ENCODE data around the gene PSMA3. TPM values are rescaled to one million over a fixed set of nuclear protein-coding genes. Genes with fewer than 3 reads are reported as not detected.
A peak's percentile ranks its signal among the peaks of the same experiment; 100 is the strongest.
"Not testable (repeated sequence)": the region's sequence is repeated elsewhere in the genome, so short reads cannot be mapped to it uniquely, and the experiment has no call there.

Gene PSMA3
- 153 and 232 TPM in 2 replicates for total RNA-seq (2014; rRNA removed; shearing (Covaris generic))

DNA sequence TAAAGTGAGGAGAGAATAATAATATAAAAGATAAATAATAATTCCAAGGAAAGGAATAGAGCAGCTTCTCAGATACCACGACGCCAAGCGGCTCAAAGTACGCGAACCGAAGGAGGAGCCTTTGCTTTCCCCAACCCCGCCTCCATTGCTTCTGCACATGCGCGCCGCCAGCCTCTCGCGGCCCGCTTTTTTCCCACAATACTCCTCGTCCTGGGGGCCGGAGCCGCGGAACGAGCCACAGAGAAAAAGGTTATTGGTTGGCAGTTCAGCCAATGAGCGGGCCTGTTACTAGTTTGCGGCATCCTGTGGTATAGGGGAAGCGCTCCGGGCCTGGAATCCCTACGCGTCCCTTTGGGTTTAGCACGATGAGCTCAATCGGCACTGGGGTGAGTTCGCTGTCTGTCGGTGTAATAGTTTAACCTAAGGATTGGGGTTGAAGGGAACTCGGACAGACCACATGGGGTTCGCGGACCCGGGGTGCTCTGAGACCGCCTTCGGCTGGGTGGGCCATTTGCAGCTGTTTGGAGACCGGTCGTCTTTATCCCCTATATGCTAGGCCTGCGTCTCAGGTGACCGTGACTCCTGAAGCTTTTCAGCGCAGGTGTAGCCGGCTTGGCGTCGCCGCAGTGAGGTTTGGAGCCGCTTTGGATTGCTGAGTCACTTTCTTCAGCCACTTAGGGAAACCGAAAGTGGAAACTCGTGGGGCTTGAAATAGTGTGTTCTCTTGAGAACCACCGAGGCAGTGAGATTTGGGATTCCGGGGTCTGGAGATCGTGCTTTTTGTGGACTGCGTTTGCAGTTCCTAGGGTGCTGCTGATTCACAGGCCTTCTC is at the start of gene PSMA3:
TSS of gene PSMA3 (plus strand) at position 288 of the 832 bp plus-strand sequence. CDS start at position 366, 78 bp downstream.
- peak; percentile 97 for DNase-seq (ENCODE audit: low read depth)

DNA sequence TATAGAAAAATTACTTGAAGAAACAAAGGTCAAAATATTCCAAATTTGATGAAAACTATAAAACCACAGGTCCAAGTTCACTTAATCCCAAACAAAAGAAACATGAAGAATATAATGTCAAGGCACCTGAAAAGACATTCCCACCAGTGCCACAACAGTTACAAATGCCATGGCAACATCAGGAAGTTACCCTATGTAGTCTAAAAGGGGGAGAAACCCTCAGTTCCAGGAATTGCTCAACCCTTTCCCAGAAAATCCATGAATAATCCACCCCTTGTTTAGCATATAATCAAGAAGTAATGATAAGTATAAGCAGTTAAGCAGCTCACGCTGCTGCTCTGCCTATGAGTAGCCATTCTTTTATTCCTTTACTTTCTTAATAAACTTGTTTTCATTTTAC is 48.4 kb upstream of the PSMA3 start:
- DNase-seq (ENCODE audit: low read depth) = no peak

DNA sequence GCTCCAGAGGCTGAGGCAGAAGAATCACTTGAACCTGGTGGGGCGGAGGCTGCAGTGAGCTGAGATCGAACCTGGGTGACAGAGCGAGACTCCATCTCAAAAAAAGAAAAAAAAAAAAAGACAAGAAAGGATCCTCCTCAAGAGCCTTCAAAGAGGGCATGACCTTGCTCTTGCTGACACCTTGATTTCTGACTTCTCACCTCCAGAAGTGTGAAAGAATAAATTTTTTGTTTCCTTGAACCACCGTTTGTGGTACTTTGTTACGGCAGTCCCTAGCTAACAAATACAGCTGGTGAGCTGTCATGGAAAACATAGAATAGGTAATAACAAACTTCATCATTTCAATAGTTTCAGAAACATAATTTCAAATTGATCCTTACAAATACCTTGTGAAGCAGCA is 46.6 kb upstream of the PSMA3 start:
- DNase-seq (ENCODE audit: low read depth) = no peak

DNA sequence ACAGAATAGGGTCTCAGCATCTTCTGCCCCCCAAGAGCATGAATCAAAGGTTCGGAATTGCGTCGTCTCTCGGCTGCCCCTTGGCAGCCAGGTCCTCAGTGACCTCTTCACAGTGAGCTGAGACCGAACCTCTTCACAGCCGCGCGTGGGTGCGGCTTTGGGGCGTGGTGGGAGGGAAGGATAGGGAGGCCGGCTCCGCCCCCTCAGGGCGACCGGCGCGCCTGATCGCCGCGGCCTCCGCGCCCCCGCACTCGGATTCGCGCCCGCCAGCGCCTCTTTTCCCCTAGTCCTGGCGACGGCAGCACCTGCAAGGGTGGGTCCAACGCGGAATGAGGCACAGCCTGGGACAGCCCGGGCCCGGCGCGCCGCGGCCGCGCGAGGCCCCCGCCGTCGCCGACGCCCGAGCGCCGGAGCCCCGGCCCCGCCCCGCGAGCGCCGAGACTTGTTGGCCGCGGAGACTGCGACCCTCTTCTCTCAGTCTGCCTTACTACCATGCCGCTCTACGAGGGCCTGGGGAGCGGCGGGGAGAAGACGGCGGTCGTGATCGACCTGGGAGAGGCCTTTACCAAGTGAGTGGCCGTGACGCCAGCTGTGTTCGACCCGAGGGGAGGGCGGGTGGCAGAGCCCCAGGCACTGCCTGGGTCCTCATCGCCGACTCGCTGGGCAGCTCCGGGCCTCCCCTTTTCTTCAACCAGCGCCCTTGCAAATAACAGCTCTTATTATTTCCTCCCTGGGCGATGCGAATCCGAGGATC is 44.7 kb upstream of the PSMA3 start, which contains the start of gene ACTR10:
TSS of gene ACTR10 (plus strand) at position 424 of the 754 bp plus-strand sequence. CDS start at position 493, 69 bp downstream.
- DNase-seq (ENCODE audit: low read depth) = peak; percentile 80

DNA sequence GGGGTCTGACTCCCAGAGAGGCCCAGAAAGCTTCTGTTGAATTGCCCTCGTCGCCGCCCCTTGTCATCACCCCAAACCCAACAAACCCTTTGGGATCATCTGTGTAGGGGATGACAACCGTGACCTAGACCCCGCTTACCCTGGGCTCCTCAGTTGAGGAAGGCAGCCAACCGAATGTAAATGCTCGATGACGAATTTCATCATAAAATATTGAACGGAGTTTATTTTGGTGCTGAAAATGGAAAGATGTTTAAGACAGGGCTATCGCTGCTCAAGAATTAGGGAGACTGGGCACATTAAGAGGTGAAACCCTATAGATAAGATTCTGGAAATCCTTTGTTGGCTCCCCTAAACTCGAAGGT is 44.2 kb upstream of the PSMA3 start:
- no peak for DNase-seq (ENCODE audit: low read depth)

DNA sequence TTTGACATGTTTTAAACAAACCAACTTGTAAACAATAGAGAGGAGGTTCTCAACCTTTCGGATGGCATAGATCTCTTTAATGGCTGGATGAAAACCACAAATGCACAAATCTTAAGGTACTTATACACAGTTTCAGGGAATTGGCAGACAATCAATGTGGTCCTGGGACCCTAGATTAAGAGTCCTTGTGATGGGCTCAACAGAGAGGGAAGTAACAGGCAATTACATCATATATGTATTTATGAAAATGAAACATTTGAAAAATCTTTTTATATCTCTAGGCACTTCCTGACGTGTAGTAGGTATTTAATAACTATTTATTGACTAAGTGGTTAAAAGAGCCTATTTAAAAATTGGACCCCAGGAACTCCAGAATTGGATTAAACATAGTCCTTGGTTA is 43.8 kb upstream of the PSMA3 start:
- no peak for DNase-seq (ENCODE audit: low read depth)

DNA sequence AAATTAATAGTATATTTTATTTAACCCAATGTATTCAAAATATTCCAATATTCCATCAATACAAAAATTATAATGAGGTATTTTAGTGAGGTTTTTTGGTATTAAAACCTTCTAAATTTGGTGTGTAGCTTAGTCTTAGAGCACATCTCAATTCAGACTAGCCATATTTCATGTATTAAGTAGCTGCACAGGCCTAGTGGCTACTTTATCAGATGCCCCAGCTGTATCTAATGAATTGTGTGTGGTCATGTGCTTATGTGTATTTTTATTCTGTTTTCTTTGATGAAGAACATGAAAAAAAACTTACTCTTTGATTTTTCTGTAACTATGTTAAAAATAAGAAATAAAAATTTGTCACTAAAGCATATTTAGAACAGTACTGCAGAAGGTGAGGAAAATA is 31.5 kb upstream of the PSMA3 start:
- no peak for DNase-seq (ENCODE audit: low read depth)

DNA sequence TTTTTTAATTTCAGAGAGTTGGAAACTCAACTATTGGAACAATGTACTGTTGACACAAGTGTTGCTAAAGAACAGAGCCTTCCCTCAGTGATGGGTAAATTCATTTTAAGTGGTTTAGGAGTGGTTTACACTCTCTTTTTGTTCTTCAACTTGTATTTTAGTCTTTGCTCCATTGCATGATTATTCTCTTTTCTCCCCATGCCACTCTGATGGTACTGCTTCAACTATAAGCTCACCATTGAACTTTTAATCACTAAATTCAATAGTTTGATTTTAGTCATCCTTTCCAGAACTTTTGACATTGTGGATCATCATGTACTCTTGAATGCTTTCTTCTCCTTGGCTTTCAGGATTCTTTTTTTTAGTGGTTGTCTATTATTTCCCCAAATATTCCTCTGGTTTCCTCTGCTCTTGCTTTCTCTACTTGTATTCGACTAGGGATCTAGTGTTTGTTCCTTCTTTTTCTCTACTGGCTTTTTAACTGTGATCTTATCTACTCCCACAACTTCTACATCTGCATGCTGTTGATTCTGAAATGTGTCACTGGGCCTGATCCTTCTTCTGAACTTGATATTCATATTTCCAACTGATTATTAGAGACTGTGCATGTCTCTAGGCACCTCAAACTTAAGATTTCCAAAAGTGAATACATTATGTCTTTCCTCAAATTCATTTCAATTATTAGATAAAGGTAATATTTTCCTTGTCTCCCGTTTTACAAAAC is 29.3 kb upstream of the PSMA3 start:
- no peak for DNase-seq (ENCODE audit: low read depth)

DNA sequence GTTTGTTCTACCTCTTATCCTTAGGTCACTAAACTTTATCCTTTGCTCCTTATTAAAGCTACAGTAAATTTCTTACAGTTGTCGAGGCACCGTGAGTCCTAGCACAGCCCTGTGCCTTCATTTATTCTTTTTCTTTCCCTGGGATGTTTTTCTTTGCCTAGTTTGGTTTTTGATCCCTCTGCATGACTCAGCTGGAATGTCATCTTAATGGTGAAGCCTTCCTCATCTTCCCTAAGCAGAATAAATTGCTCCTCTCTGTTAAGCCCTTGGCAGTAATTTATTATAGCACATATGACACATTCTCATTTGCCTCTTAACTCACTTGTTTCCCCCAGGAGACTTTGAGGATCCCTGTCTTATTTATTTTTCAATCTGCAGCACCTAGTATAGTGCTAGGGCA is 28.1 kb upstream of the PSMA3 start:
- peak; percentile 71 for DNase-seq (ENCODE audit: low read depth)

DNA sequence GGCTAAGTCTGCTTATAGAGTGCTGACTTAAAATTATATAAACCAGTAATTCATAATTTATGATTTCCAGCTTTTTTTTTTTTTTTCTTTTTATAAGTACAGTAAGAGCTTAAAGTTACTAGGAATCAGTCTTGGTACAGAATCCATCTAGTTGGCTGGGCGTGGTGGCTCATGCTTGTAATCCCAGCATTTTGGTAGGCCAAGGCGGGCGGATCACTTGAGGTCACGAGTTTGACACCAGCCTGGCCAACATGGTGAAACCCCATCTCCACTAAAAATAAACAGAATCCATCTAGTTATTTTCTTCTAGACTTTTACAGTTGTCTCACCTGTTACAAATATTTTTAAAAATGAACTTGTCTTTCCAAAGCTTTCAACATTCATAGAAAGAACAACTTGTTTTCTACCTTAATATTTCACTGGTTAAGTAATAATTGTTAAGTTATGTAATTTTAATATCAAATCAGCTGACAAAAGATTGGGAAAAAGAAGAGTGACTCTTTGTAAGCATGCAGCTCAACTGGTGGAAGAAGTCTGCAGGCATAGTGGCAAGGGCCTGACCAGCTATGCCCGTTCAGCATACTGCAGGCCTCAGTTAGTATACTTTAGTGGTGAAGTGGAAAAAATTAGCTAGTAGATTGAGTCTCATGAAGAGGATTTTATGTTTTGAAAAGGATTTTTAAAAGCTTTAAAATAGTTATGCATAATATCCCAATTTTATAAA is 17.4 kb upstream of the PSMA3 start:
- no peak for DNase-seq (ENCODE audit: low read depth)

DNA sequence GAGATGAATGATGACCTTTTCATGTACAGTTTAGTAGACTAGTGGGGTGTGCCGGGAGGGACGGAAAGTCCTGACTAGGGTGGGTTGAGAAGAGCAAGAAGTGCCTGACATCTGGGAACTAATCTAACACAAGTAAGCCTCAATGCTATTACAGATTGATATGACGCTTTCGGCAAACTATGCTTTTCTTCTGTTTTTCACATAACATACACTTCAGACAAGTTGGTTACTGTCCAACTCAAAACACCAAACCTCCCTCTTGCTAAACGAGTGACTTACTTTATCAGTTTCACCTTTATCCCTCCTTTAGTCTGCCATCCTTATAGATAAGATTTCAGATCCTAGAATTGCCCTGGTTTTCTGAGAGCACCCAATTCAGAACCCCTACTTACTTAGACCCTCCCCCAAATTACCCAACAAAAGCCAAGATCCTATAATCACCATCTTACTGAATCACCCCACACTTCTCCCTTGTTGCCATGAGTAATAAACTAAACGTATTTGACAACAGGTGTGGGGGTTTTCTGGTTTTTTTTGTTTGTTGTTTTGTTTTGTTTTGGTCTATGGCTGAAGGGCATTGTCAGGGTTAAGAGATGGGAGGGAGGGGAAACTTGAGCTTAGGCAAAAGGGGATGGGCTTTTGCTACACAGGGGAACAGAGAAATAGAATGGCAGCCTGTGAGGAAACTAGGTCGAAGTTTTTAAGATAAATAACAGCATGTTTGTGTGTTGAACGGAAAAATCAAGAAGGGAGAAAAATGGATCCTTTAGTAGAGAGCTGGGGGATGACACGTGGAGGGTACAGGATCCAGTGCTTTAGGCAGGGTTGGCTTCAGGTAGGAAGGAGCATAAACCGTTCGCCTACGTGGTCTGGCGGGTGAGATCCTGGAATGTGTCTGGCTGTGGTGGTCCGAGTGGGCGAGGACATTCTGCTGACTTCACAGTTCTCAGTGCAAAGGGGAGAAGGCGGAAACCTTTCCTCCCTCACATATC is 6.1 kb upstream of the PSMA3 start:
- DNase-seq (ENCODE audit: low read depth) = peak; percentile 24

DNA sequence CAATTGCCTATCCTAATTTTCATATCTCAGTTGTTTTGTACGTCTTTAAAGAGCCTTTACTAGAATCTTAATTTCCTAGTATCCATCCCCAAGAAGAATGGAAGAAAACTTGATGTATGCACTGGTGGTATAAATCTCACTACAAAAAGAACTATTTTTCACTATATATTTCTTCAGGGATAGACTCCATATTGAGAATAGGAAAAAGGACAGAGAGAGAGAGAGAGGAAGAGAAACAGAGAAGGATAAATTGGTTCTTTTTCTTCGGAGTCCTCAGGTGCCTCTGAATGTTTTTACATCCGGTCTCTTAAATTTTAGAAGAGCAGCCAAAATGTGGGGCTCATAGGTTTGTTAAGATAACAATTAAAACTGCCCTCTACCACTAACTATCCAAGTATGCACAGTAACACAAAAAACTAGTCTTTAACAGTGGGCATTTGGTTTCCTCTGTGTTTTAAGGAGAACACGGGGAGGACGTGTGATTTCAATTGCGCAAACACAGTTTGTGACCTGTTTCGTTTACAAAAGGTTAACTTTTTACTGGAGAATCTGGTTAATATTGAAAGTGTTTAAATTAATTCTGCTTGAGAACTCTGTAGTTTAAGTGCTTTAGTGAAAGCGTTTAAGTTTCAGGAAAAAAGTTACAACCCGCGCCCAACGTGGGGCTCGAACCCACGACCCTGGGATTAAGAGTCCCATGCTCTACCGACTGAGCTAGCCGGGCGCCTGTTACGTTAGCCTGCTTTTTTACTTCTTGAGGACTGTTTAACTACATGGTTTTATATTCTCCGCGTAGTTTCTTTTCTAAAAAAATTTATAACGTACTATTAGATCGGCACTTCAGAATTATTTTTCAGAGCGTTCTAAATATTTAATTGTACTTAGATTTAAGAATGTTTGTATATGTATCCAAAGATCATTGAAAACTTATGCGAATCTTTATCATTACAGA is 5.1 kb upstream of the PSMA3 start:
- DNase-seq (ENCODE audit: low read depth) = peak; percentile 66

DNA sequence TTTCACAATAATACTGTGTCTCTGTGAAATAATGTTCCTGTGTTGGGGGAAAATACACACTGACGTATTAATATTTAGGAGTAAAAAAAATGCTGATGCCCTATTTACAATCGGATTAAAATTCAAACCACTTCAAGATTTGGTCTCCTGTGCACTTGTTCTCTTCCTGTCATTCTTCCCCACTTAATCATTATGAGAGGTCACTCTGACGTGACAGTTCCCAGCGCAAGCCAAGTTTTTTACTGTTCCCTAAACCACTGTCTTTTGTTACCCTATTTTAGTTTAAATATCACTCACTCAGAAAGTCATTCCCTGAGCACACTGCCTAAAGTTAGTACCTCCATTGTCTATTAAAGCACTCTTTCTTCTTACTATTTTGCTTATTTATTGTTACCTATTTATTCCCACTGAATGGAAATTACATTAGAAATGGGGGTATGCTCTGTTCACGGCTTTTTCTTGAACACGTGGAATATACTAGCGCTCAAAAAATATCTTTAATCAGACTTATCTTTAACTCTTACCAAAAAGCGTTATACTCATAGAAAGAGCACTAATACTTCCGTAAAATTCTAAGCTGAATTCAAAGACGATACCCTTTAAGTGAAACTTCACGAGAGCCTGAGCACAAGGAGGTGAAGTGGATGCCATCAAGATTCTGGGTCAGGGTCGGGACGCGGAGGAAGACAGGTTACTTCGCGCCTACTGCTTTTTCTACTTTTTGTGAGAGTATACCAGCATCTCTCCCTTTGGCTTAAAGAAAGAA is 670 bp upstream of the PSMA3 start:
- DNase-seq (ENCODE audit: low read depth) = peak; percentile 58

DNA sequence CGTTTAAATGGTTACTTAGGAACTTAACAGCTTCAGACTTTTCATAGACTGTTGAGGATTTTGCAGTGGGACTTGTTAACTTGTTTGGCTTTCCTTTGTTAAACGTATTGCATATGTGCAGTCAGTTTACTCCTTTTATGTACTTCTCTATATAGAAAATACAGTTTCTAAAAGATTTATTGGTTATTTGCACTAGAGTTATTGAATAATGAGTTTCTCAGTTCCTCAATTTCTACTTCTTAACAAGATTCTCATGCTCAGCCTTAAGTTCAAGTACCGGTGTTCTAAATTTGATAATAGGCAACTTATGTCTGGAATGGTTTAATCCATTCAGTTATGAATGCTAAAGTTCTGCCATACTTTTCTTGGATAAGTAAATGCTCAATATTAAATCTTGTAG is 919 bp downstream of the PSMA3 start:
- DNase-seq (ENCODE audit: low read depth) = no peak

DNA sequence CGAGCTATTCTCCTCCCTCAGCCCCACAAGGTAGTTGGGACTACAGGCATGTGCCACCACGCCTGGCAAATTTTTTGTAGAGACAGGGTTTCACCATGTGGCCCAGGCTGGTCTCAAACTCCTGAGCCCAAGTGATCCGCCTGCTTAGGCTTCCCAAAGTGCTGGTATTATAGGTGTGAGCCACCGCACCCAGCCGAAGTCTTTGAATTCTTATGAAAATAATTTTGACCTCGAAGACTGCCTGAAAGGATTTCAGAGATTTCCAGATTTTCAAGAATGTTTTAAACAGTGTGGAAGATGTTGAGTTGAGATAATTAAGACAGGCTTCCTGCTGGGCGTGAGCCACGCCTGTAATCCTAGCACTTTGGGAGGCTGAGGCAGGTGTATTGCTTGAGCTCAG is 5.0 kb downstream of the PSMA3 start:
- DNase-seq (ENCODE audit: low read depth) = no peak

DNA sequence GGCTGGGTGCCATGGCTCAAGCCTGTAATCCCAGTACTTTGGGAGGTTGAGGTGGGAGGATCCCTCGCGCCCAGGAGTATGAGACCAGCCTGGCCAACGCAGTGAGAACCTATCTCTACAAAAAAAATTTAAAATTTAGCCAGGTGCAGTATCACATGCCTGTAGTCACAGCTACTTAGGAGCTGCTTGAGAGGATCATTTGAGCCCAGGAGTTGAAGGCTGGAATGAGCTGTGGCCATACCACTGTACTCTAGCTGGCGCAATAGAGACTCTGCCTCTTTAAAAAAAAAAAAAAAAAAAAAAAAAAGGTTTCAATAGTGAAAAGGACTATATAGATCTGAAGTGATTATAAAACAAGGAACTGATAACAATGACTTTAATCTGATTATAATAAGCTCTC is 13.5 kb downstream of the PSMA3 start:
- no peak for DNase-seq (ENCODE audit: low read depth)

DNA sequence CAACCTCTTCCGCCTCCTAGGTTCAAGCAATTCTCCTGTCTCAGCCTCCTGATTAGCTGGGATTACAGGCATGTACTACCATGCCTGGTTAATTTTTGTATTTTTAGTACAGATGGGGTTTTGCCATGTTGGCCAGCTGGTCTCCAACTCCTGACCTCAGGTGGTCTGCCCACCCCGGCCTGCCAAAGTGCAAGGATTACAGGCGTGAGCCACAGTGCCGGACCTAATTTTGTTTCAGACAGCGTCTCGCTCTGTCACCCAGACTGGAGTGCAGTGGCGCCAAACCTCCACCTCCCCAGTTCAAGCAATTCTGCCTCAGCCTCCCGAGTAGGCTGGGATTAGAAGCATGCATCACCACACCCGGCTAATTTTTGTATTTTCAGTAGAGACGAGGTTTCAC is 17.4 kb downstream of the PSMA3 start:
- not testable (repeated sequence) for DNase-seq (ENCODE audit: low read depth)

DNA sequence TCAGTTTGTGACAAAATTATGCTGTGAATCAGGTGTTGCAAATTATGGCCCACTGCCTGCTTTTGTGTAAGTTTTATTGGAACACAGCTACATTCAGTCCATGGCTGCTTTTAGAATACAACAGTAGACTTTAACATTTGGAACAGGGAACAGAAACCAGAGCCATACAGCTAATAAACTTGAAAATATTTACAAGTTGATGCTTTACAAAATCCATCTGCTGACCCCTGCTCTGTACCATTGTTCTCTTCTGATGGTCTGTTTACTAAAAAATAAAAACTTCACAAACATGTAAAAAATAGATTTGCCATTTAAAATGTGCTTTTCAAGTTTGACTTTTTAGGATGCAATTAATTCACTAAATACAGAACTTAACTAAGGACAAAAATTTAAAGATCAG is 20.8 kb downstream of the PSMA3 start:
- DNase-seq (ENCODE audit: low read depth) = no peak

All from M059J (cell line).